ENCODE data around the gene PYDC1. TPM values are rescaled to one million over a fixed set of nuclear protein-coding genes. Genes with fewer than 3 reads are reported as not detected.

PYDC1 gene
- total and polyA plus RNA-seq, 2 donors (not counting 1 experiment from before 2014, with no cell fraction given), result not detected

GRCh38 chr16:31186930-31187807 lies 29.8 kb downstream of the PYDC1 start:
- Histone ChIP-seq H4K20me1 (ENCODE audit: control insufficient read depth, extremely low read depth, insufficient read depth, low read length) (peaks cover 6% of the 10 kb centered on the region), H3K4me3 (replicated peaks in 1 of 4; ENCODE audit: control extremely low read depth in 1 of 4, insufficient read depth in 1 of 4, low read depth in 3 of 4, low read length in 4 of 4) (no peak overlapping the region), H3K9me3 (ENCODE audit: control insufficient read depth, insufficient read depth, low read depth, low read length) (no peaks in the 10 kb centered on the region), H3K27ac (ENCODE audit: insufficient read depth, low read length) (no peak overlapping the region), H3K27me3 (ENCODE audit: control insufficient read depth, insufficient read depth, low read length) (no peaks in the 10 kb centered on the region), H2AFZ (ENCODE audit: low read length) (no peak overlapping the region), H3K4me2 (ENCODE audit: extremely low read depth, insufficient read depth, low read length) (no peak overlapping the region), H3K4me1 (ENCODE audit: control insufficient read depth, extremely low read depth, insufficient read depth, low read length) (peaks cover 7% of the 10 kb centered on the region), H3K79me2 (ENCODE audit: control insufficient read depth, insufficient read depth, low read length) (peaks cover 83% of the 10 kb centered on the region), H3K9ac (ENCODE audit: insufficient read depth, low read length) (no peak overlapping the region), H3K36me3 (ENCODE audit: control insufficient read depth, insufficient read depth, low read length) (peaks cover 59% of the 10 kb centered on the region)
- no peak for TF ChIP-seq CTCF (conservative IDR thresholded peaks at IDR 0.05 in 1 of 2, IDR thresholded peaks at IDR 0.05 in 1 of 2; ENCODE audit: low read depth in 1 of 2, low read length in 2 of 2)
- TF ChIP-seq EZH2 (IDR thresholded peaks at IDR 0.05; ENCODE audit: low read length, missing control alignments), result no peak
- DNase-seq (ENCODE audit: low read depth in 2 of 2), result no peak

- H3K9me3 ChIP-seq (ENCODE audit: control insufficient read depth, insufficient read depth, low read depth, low read length), result no peaks in the 10 kb centered on the region
- H2AFZ ChIP-seq (ENCODE audit: low read length), result no peak overlapping the region
- H3K9ac ChIP-seq (ENCODE audit: insufficient read depth, low read length), result no peak overlapping the region
- peaks cover 7% of the 10 kb centered on the region for H3K4me1 ChIP-seq (ENCODE audit: control insufficient read depth, extremely low read depth, insufficient read depth, low read length)
- H4K20me1 ChIP-seq (ENCODE audit: control insufficient read depth, extremely low read depth, insufficient read depth, low read length), result peaks cover 6% of the 10 kb centered on the region
- no peak for DNase-seq (ENCODE audit: low read depth in 2 of 2)
- H3K36me3 ChIP-seq (ENCODE audit: control insufficient read depth, insufficient read depth, low read length), result peaks cover 54% of the 10 kb centered on the region
- H3K79me2 ChIP-seq (ENCODE audit: control insufficient read depth, insufficient read depth, low read length), result peaks cover 91% of the 10 kb centered on the region
- H3K4me3 ChIP-seq (replicated peaks in 1 of 4; ENCODE audit: control extremely low read depth in 1 of 4, insufficient read depth in 1 of 4, low read depth in 3 of 4, low read length in 4 of 4), result no peak overlapping the region
- no peaks in the 10 kb centered on the region for H3K27me3 ChIP-seq (ENCODE audit: control insufficient read depth, insufficient read depth, low read length)
- TF ChIP-seq EZH2 (IDR thresholded peaks at IDR 0.05; ENCODE audit: low read length, missing control alignments) (no peak), CTCF (conservative IDR thresholded peaks at IDR 0.05 in 1 of 2, IDR thresholded peaks at IDR 0.05 in 1 of 2; ENCODE audit: low read depth in 1 of 2, low read length in 2 of 2) (no peak)
- H3K4me2 ChIP-seq (ENCODE audit: extremely low read depth, insufficient read depth, low read length), result no peak overlapping the region
- H3K27ac ChIP-seq (ENCODE audit: insufficient read depth, low read length), result no peak overlapping the region
These were observed 30.8 kb downstream of the PYDC1 start for GRCh38 chr16:31186176-31186575.

- no peak overlapping the region for H2AFZ ChIP-seq (ENCODE audit: low read length)
- H3K36me3 ChIP-seq (ENCODE audit: control insufficient read depth, insufficient read depth, low read length), result peaks cover 53% of the 10 kb centered on the region
- no peak overlapping the region for H3K27ac ChIP-seq (ENCODE audit: insufficient read depth, low read length)
- no peaks in the 10 kb centered on the region for H3K9me3 ChIP-seq (ENCODE audit: control insufficient read depth, insufficient read depth, low read depth, low read length)
- H3K27me3 ChIP-seq (ENCODE audit: control insufficient read depth, insufficient read depth, low read length), result no peaks in the 10 kb centered on the region
- H3K4me3 ChIP-seq (replicated peaks in 1 of 4; ENCODE audit: control extremely low read depth in 1 of 4, insufficient read depth in 1 of 4, low read depth in 3 of 4, low read length in 4 of 4), result no peak overlapping the region
- H3K9ac ChIP-seq (ENCODE audit: insufficient read depth, low read length), result no peak overlapping the region
- H3K4me1 ChIP-seq (ENCODE audit: control insufficient read depth, extremely low read depth, insufficient read depth, low read length), result peaks cover 7% of the 10 kb centered on the region
- no peak overlapping the region for H3K4me2 ChIP-seq (ENCODE audit: extremely low read depth, insufficient read depth, low read length)
- peaks cover 6% of the 10 kb centered on the region for H4K20me1 ChIP-seq (ENCODE audit: control insufficient read depth, extremely low read depth, insufficient read depth, low read length)
- TF ChIP-seq EZH2 (IDR thresholded peaks at IDR 0.05; ENCODE audit: low read length, missing control alignments), result no peak
- DNase-seq (ENCODE audit: low read depth in 2 of 2), result no peak
- peaks cover 96% of the 10 kb centered on the region for H3K79me2 ChIP-seq (ENCODE audit: control insufficient read depth, insufficient read depth, low read length)
These were observed 31.6 kb downstream of the PYDC1 start for GRCh38 chr16:31185339-31185738.
